HG02852 (cell line): Measurements from ENCODE around the gene UNC45A.

ENCODE experiments used
- ATAC-seq: cut with Tn5 transposase; IDR thresholded peaks from one replicate; pipeline ENCODE4 v1.9.1; 2021; ENCODE audit warnings: mild to moderate bottlenecking, moderate library complexity; ENCODE audit not compliant: unreplicated experiment

The UNC45A gene

GRCh38 chr15:90942354-90943120 is 7.5 kb downstream of the UNC45A start:
- ATAC-seq: no peak

GRCh38 chr15:90945091-90945490 is 10.0 kb downstream of the UNC45A start:
- no peak for ATAC-seq

GRCh38 chr15:90946538-90946937 is 11.5 kb downstream of the UNC45A start:
- no peak for ATAC-seq

GRCh38 chr15:90946941-90947576 is 12.0 kb downstream of the UNC45A start:
- ATAC-seq: no peak

- ATAC-seq: no peak
Observed at GRCh38 chr15:90947577-90948357, 12.7 kb downstream of the UNC45A start.

- ATAC-seq: no peak
Observed at GRCh38 chr15:90948506-90948905, 13.4 kb downstream of the UNC45A start.

GRCh38 chr15:90949979-90950675 is 15.0 kb downstream of the UNC45A start:
- no peak for ATAC-seq

GRCh38 chr15:90950676-90951075 is 15.6 kb downstream of the UNC45A start:
- no peak for ATAC-seq

- ATAC-seq: no peak
Observed at GRCh38 chr15:90952901-90953677, 18.0 kb downstream of the UNC45A start.

GRCh38 chr15:90953947-90954711 is 19.0 kb downstream of the UNC45A start:
- no peak for ATAC-seq

- ATAC-seq: peak; percentile 92
Observed at GRCh38 chr15:90954712-90955623, 19.9 kb downstream of the UNC45A start, which contains the start of gene RCCD1. RCCD1 (plus strand) TSS chr15:90954884; CDS start chr15:90956735, 1,851 bp downstream.

- ATAC-seq: no peak
Observed at GRCh38 chr15:90955624-90956273, 20.7 kb downstream of the UNC45A start.

- ATAC-seq: no peak
Observed at GRCh38 chr15:90956274-90957030, 21.4 kb downstream of the UNC45A start.

GRCh38 chr15:90957031-90957790 is 22.1 kb downstream of the UNC45A start:
- ATAC-seq: no peak

- no peak for ATAC-seq
Observed at GRCh38 chr15:90957791-90958190, 22.7 kb downstream of the UNC45A start.

- no peak for ATAC-seq
Observed at GRCh38 chr15:90959028-90959595, 24.0 kb downstream of the UNC45A start.
